GM19193 (cell line): Measurements from ENCODE around the gene BHLHA15.

Experiments
- POLR2A ChIP-seq: IDR thresholded peaks from 4 replicates; pipeline ENCODE4 v1.6.1; 2011; ENCODE audit not compliant: insufficient read depth, insufficient read length; ENCODE audit errors: extremely low read depth

BHLHA15 gene

GRCh38 chr7:98200364-98200763 is 10.9 kb upstream of the BHLHA15 start:
- no peak for TF ChIP-seq POLR2A

DNA sequence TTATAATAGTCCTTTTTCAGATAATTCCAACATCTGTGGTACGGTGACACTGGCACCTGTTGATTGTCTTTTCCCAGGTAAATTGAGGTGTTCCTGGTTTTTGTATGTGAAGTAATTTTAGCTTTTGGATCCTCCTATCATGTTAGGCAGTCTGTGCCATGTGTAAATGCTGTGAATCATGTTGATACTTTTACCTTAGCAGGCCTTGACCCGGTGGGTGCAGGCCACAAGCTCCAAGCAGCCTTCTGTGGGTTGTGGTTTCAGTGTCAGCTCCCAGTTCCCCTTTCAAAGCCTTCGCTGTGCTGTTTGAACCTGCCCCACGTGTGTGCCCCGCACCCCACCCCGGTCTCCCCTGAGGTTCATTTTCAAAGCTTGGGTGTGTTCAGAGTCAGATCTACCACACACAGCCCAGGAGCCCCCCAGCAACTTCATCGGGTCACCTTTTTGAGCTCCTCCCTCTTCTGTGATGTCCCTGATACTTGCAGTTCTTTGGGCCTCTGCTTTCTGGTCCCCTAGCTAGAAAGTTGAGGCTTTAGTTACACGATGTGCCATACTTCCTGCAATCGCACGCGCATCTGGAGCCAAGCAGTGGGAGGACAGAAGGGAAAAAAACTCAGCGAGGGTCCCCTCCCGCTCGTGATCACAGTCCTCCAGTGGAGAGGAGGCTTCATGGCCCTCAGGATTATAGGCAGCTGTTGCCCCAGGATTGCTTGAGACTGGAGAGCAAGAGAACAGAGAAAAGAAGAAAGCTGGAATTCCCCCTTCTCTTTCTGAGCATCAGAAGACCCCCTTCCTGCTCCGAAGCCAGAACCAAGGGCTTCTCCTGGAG is 8.7 kb upstream of the BHLHA15 start:
- no peak for TF ChIP-seq POLR2A

DNA sequence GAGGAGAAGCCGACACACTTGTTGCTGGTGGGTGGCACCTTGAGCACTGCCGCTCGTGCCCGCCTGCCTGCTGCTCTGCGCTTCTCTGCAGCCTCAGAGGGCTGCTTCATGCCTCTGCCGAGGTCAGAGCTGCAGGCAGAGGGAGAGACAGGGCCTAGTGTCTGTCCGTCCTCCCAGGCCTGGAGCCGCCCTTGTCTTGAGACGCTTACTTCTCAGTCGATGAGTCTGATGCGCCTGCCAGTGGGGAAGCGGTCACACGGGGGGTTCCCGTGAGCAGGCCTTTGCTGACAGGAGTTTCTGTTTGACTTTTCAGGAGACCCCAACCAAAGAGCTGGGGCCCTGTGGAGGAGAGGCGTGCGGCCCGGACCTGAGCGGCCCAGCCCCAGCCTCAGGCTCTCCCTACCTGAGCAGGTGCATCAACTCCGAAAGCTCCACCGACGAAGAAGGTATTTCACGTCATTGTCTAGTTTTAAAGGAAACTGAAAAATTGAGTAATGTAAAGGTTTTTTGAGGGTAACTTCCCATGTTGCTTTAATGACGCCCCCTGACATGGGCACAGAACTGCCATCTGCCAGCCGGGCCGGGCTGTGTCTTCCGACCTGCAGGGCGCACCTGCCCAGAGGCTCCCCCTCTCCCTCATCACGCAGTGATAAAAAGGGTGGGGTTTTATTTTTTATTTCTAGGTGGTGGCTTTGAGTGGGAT is 7.8 kb upstream of the BHLHA15 start:
- TF ChIP-seq POLR2A = no peak

GRCh38 chr7:98203964-98204605 is 7.2 kb upstream of the BHLHA15 start:
- no peak for TF ChIP-seq POLR2A

GRCh38 chr7:98204670-98205069 is 6.6 kb upstream of the BHLHA15 start:
- no peak for TF ChIP-seq POLR2A

DNA sequence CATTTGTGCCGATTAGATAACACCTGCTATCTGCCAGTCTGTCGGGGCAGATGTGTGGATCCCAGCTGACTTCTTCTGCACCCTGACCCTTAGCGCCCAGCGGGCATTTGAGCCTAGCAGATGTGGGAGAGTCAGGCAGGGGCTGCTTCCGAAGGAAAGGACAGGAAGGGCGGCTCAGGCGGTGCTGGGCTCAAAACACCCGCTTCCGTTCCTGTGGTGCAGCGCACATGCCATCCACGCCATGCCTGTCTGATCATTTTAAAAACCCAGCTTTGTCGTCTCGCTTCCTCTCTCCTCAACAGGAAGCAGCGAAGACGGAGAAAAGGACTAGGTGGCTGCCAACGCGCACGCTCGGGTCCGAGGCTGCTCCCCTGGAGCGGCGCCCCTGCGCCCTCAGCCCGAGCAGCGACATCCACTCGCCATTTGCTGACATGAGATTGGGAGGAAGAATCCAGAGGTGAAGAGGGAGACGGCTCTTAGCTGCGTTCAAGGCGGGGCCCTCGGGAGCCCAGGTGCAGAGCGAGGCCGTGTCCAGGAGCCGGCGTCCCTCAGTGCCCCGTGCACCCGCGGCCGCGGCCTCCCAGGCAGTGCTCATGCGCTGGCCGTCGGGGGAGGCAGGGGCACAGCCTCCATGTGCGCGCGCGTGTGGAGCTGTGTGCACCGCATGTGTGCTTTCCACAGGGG is 5.9 kb upstream of the BHLHA15 start:
- no peak for TF ChIP-seq POLR2A

DNA sequence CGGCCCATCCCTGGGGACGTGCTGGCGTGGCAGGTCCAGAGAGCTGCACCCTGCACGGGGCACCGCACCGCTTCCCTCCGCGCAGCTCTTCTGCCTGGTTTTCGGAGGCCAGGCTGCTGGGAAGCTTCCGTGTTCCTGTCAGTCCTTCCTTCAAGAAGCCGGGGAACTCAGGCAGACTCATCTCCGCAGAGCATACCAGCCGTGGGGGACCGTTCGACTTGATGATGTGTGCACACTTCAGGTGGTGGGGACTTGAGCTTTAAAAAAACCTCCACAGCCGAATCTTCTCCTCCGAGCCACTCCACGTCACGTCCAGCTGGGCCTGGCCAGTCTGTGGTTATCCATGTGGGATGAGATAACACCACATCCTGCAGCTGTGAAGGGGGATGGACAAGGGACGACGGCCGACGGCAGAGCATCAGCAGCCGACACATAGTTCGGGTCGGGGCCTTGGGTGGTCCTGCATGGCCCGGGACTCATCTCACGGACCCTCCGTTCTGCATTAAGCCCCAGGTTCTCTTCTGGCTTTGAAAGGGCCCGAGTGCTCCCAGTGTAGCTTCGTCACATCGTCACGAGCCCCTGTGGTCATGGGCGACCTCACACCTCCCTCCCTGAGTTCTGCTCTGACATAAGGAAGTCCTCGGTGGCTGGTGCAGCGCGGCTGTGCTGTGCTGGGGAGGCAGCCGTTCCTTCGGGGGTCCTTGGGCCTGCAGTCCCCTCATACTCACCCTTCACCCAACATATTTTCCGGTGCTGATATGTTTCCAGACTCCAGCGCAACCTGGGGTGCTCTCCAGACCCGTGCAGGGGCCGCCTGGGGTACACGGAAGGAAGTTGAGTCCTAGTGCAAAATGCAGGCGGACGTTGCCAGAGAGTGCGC is 4.5 kb upstream of the BHLHA15 start:
- no peak for TF ChIP-seq POLR2A

GRCh38 chr7:98209166-98209920 is 1.9 kb upstream of the BHLHA15 start:
- TF ChIP-seq POLR2A = no peak

- TF ChIP-seq POLR2A = no peak
Measured at GRCh38 chr7:98210513-98211220, 572 bp upstream of the BHLHA15 start.

- no peak for TF ChIP-seq POLR2A
Measured at GRCh38 chr7:98211676-98212531, 665 bp downstream of the BHLHA15 start.

DNA sequence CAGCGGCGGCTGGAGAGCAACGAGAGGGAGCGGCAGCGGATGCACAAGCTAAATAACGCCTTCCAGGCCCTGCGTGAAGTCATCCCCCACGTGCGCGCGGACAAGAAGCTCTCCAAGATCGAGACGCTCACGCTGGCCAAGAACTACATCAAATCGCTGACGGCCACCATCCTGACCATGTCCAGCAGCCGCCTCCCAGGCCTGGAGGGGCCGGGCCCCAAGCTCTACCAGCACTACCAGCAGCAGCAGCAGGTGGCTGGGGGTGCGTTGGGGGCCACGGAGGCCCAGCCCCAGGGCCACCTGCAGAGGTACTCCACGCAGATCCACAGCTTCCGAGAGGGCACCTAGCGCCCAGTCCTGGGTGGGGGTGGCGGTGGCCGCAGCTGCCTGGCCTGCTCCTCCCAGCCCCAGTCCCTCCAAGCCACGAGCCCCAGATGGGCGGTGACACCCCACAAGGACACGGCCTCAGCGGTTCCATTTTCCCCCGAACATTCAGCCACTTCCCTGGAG is 1.3 kb downstream of the BHLHA15 start:
- TF ChIP-seq POLR2A = no peak
